H9 (cell line): ENCODE data around the gene CELA2B. TPM values are rescaled to one million over a fixed set of nuclear protein-coding genes. Genes with fewer than 3 reads are reported as not detected.

Experiments used
- DNase-seq: peaks from one replicate; pipeline ENCODE4 v3.0.0-alpha.2; 2017
- H2AFZ ChIP-seq: one replicate; pipeline ENCODE4 v1.6.1; 2013; ENCODE audit warnings: mild to moderate bottlenecking, low read length, control low read depth, moderate library complexity
- H2AK5ac ChIP-seq: 2 replicates; pipeline ENCODE4 v1.6.1; 2013; ENCODE audit warnings: low read length, control low read depth, mixed read lengths; ENCODE audit not compliant: insufficient read length
- H2BK120ac ChIP-seq: one replicate; pipeline ENCODE4 v1.6.1; 2013; ENCODE audit warnings: low read depth, mild to moderate bottlenecking, low read length, control low read depth, inconsistent platforms; ENCODE audit not compliant: poor library complexity, severe bottlenecking
- H2BK12ac ChIP-seq: 2 replicates; pipeline ENCODE4 v1.6.1; 2013; ENCODE audit warnings: low read length, control low read depth, mixed read lengths, low read depth; ENCODE audit not compliant: insufficient read length
- H2BK15ac ChIP-seq: 2 replicates; pipeline ENCODE4 v1.6.1; 2013; ENCODE audit warnings: low read depth, low read length, control low read depth
- H2BK20ac ChIP-seq: one replicate; pipeline ENCODE4 v1.6.1; 2013; ENCODE audit warnings: low read depth, mild to moderate bottlenecking, low read length, control low read depth, inconsistent platforms; ENCODE audit not compliant: poor library complexity, severe bottlenecking
- H2BK5ac ChIP-seq: 2 replicates; pipeline ENCODE4 v1.6.1; 2013; ENCODE audit warnings: low read length, control low read depth, mixed read lengths; ENCODE audit not compliant: insufficient read length
- H3K14ac ChIP-seq: 2 replicates; pipeline ENCODE4 v1.6.1; 2013; ENCODE audit warnings: low read length, control low read depth; ENCODE audit not compliant: insufficient read depth
- H3K18ac ChIP-seq: 2 replicates; pipeline ENCODE4 v1.6.1; 2013; ENCODE audit warnings: low read depth, mild to moderate bottlenecking, mixed read lengths, low read length, control low read depth; ENCODE audit not compliant: insufficient read length
- H3K23ac ChIP-seq: 2 replicates; pipeline ENCODE4 v1.6.1; 2013; ENCODE audit warnings: low read length, control low read depth, mixed read lengths, low read depth; ENCODE audit not compliant: insufficient read length
- H3K23me2 ChIP-seq: 2 replicates; pipeline ENCODE4 v1.6.1; 2013; ENCODE audit warnings: low read depth, mild to moderate bottlenecking, mixed read lengths, low read length, control low read depth; ENCODE audit not compliant: insufficient read length, poor library complexity, severe bottlenecking
- H3K27ac ChIP-seq: 2 replicates; pipeline ENCODE4 v1.5.1; 2013; ENCODE audit warnings: low read length, control low read depth, mixed read lengths, low read depth; ENCODE audit not compliant: insufficient read length
- H3K27me3 ChIP-seq: 2 replicates; pipeline ENCODE4 v1.6.1; 2013; ENCODE audit warnings: low read length, control low read depth, inconsistent platforms; ENCODE audit not compliant: insufficient read depth
- H3K4ac ChIP-seq: 2 replicates; pipeline ENCODE4 v1.6.1; 2013; ENCODE audit warnings: low read depth, mild to moderate bottlenecking, control low read depth, inconsistent platforms, low read length, moderate library complexity
- H3K4me1 ChIP-seq: 2 replicates; pipeline ENCODE4 v1.6.1; 2013; ENCODE audit warnings: low read length, control low read depth, inconsistent platforms; ENCODE audit not compliant: insufficient read depth
- H3K4me2 ChIP-seq: 2 replicates; pipeline ENCODE4 v1.6.1; 2013; ENCODE audit warnings: low read length, control low read depth, mixed read lengths; ENCODE audit not compliant: insufficient read length, insufficient read depth
- H3K56ac ChIP-seq: 2 replicates; pipeline ENCODE4 v1.6.1; 2013; ENCODE audit warnings: low read depth, mild to moderate bottlenecking, mixed read lengths, low read length, control low read depth; ENCODE audit not compliant: insufficient read length
- H3K79me1 ChIP-seq: 2 replicates; pipeline ENCODE4 v1.6.1; 2013; ENCODE audit warnings: low read depth, mild to moderate bottlenecking, moderate library complexity, low read length, control low read depth, inconsistent platforms; ENCODE audit not compliant: insufficient read depth, poor library complexity, severe bottlenecking
- H3K79me2 ChIP-seq: 2 replicates; pipeline ENCODE4 v1.6.1; 2013; ENCODE audit warnings: low read length, control low read depth, inconsistent platforms; ENCODE audit not compliant: insufficient read depth
- H3K9ac ChIP-seq: 2 replicates; pipeline ENCODE4 v1.6.1; 2013; ENCODE audit warnings: low read length, control low read depth, mixed read lengths; ENCODE audit not compliant: insufficient read length; ENCODE audit errors: extremely low read depth
- H3K9me3 ChIP-seq: one replicate; pipeline ENCODE4 v1.6.1; 2013; ENCODE audit warnings: low read depth, low read length, inconsistent platforms; ENCODE audit not compliant: control insufficient read depth
- H3T11ph ChIP-seq: one replicate; pipeline ENCODE4 v1.6.1; 2013; ENCODE audit warnings: mild to moderate bottlenecking, low read length, control low read depth, inconsistent platforms
- H4K20me1 ChIP-seq: one replicate; pipeline ENCODE4 v1.6.1; 2013; ENCODE audit not compliant: control insufficient read depth, insufficient read length, insufficient read depth
- H4K5ac ChIP-seq: 2 replicates; pipeline ENCODE4 v1.6.1; 2013; ENCODE audit warnings: low read depth, mild to moderate bottlenecking, mixed read lengths, low read length, control low read depth; ENCODE audit not compliant: insufficient read length
- H4K8ac ChIP-seq: replicated peaks from 2 replicates; pipeline ENCODE4 v1.6.1; 2013; ENCODE audit warnings: low read length, control low read depth, mixed read lengths, low read depth; ENCODE audit not compliant: insufficient read length
- H4K91ac ChIP-seq: 2 replicates; pipeline ENCODE4 v1.6.1; 2013; ENCODE audit warnings: low read depth, mild to moderate bottlenecking, moderate library complexity, mixed read lengths, low read length, control low read depth; ENCODE audit not compliant: insufficient read length
- H3K27ac Mint-ChIP-seq, 3 experiments: 2 replicates in 2 of 3; 3 replicates in 1 of 3; pipeline ENCODE4 v1.8.0; 2020 to 2021; ENCODE audit warnings: mixed read lengths in 3 of 3, mild to moderate bottlenecking in 1 of 3, moderate library complexity in 1 of 3
- H3K27me3 Mint-ChIP-seq: 2 replicates; pipeline ENCODE4 v1.8.0; 2021; ENCODE audit warnings: low read depth, mild to moderate bottlenecking, moderate library complexity, mixed read lengths
- H3K36me3 Mint-ChIP-seq, 3 experiments: 2 replicates in 2 of 3; 3 replicates in 1 of 3; pipeline ENCODE4 v1.8.0; 2020 to 2021; ENCODE audit warnings: low read depth in 3 of 3, mixed read lengths in 3 of 3; ENCODE audit not compliant: insufficient read depth in 1 of 3
- H3K4me1 Mint-ChIP-seq, 2 experiments: 2 replicates each; pipeline ENCODE4 v1.8.0; 2020; ENCODE audit warnings: mixed read lengths in 2 of 2
- H3K4me3 Mint-ChIP-seq, 2 experiments: 2 replicates in 1 of 2; 3 replicates in 1 of 2; pipeline ENCODE4 v1.8.0; 2020 to 2021; ENCODE audit warnings: mild to moderate bottlenecking in 2 of 2, mixed read lengths in 2 of 2, moderate library complexity in 1 of 2
- H3K9me3 Mint-ChIP-seq, 2 experiments: 2 replicates in 1 of 2; 3 replicates in 1 of 2; pipeline ENCODE4 v1.8.0; 2020; ENCODE audit warnings: mild to moderate bottlenecking in 2 of 2, mixed read lengths in 2 of 2, moderate library complexity in 1 of 2
- CTCF ChIP-seq: fragments of 200-600 bp; sonication (generic); conservative IDR thresholded peaks from 3 replicates; pipeline ENCODE4 v1.8.0; 2021; ENCODE audit warnings: antibody characterized with exemption, mild to moderate bottlenecking
- WGBS: extraction: QIAGEN DNeasy Blood & Tissue Kit; methylation state at CpG from one replicate; pipeline ENCODE4 v1.1.7; 2013; ENCODE audit warnings: missing lambda C conversion rate, low lambda C conversion rate, mixed read lengths; ENCODE audit not compliant: insufficient read length; ENCODE audit errors: extremely low coverage; 5-methylcytosine and 5-hydroxymethylcytosine counted together
- total RNA-seq: library from RNA; stranded (reverse); gene quantifications from 2 replicates; pipeline ENCODE4 v1.2.1, GENCODE V29; 2021

The CELA2B gene
- total RNA-seq, 1 experiment from 2014 or later = not detected

- Histone ChIP-seq H3K14ac (no peak overlapping the region), H3K27ac (no peak overlapping the region), H2BK12ac (no peak overlapping the region), H3T11ph (no peak overlapping the region), H2BK120ac (no peak overlapping the region), H2AFZ (no peak overlapping the region), H4K91ac (no peak overlapping the region), H4K8ac (no peak overlapping the region), H3K4me2 (no peak overlapping the region), H2BK15ac (no peak overlapping the region), H3K27me3 (no peaks in the 10 kb centered on the region), H2AK5ac (no peak overlapping the region), H3K18ac (no peak overlapping the region), H3K23me2 (no peaks in the 10 kb centered on the region), H3K23ac (no peak overlapping the region), H3K56ac (no peak overlapping the region), H4K5ac (no peak overlapping the region), H3K4me1 (no peaks in the 10 kb centered on the region), H2BK20ac (no peak overlapping the region), H3K79me1 (no peaks in the 10 kb centered on the region), H3K9me3 (no peaks in the 10 kb centered on the region), H4K20me1 (no peaks in the 10 kb centered on the region), H2BK5ac (no peak overlapping the region), H3K79me2 (no peaks in the 10 kb centered on the region), H3K4ac (no peak overlapping the region), H3K9ac (no peak overlapping the region)
- WGBS = no CpG with 5 or more reads among the region's 6 CpGs
- no peaks in the 10 kb centered on the region; a peak in 2 of 5 replicates for H3K9me3 Mint-ChIP-seq
- peaks cover 5 to 14% of the 10 kb centered on the region in 2 experiments for H3K4me1 Mint-ChIP-seq
- H3K27ac Mint-ChIP-seq = no peak overlapping the region; a peak in 1 of 7 replicates
- TF ChIP-seq CTCF = no peak
- no peaks in the 10 kb centered on the region for H3K36me3 Mint-ChIP-seq
- DNase-seq = no peak
- no peak overlapping the region for H3K4me3 Mint-ChIP-seq
- peaks cover 2% of the 10 kb centered on the region for H3K27me3 Mint-ChIP-seq
Observed at GRCh38 chr1:15436881-15437442, 38.9 kb upstream of the CELA2B start.
